ENCODE results near the gene COL4A1.

COL4A1 gene

GRCh38 chr13:110233181-110233950 lies 73.6 kb downstream of the COL4A1 start:
- no peak for DNase-seq

- DNase-seq = no peak
Observed at GRCh38 chr13:110232756-110233155, 74.2 kb downstream of the COL4A1 start.

DNA sequence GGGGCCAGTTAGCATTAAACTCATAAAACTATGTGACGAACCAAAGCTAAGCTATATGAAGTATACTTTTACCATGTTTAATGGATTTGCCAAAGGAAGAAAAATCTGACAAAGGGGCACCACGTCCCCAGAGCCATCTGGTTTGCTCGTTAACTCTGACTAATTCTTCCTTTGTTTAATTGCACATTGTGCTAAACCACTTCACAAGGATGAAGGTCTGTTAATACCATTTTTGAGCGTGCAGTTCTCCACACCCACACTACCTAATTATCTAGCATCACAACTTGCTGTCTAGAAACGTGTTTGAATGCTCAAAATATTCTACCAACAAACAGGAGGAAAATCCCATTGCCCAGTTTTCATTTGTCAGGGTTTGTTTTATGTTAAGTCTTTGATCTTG lies 74.8 kb downstream of the COL4A1 start:
- DNase-seq = no peak

GRCh38 chr13:110231348-110232047 lies 75.5 kb downstream of the COL4A1 start:
- no peak for DNase-seq

- no peak for DNase-seq
Observed at GRCh38 chr13:110230661-110231347, 76.2 kb downstream of the COL4A1 start.

DNA sequence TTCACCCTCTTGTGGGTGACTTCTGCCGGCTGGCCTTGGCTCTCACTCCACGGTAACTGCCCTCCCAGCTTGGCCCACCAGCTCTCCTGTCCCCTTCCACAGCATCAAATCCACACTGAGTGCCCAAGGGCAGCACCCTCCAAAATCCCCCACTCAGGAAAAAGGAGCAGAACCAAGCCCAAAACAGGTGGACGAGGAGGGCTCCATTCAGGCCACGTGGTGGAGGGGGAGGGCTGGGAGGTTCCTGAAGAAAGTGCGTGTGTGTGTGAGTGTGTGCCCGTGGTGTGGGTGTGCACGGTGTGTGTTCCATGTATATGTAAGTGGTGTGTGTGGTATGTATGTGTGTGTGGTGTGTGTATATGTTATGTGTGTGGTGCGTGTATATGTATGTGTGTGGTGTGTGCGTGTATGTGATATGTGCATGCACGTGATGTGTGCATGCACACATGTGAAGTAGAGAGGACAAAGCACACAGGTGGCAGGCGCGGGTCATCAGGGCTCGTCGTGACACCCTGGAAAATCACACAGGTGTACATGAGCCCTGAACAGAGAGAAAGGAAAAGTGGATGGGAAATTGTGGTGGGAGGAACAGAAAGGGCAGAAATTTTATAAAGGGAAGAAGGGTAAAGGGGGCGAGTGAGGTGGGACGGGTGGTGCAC lies 76.9 kb downstream of the COL4A1 start:
- DNase-seq = no peak

GRCh38 chr13:110228936-110229904 lies 77.7 kb downstream of the COL4A1 start:
- no peak for DNase-seq

DNA sequence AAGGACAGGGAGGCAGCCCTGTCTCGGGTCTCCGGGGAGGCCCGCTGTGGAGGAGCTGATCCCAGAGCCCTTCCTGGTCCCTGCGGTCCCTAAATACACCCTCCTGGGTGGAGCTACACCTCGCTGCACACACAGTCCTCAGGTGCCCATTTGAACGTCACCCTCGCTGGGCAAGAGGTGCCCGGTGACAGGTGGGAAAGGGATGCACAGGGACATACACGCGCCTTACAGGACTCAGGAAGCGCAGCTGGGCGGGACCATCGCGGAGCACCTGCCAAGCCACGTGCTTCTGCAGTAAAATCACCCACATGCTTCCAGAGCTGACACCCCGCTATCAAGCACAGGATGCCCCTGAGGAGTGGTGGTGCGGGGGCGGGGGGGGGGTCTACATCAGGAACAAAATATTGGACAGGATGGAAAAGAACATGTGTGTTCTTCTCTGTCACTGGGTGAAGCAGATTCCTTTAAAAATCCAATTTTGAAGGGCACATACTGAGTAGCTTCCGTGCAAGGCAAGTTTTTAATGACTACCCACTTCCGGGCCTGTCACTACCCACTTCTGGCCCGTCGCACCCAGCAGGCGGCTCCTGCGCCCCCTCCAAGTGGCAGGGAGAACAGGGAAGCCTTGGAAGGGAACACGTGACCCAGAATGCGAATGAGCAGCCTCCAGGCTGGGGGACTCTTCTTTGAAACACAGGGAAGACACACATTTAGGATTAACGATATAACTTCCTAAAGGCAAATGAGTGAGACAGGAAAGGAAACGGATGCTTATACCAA lies 78.9 kb downstream of the COL4A1 start:
- DNase-seq = no peak

- no peak for DNase-seq
Observed at GRCh38 chr13:110227416-110227815, 79.5 kb downstream of the COL4A1 start.

DNA sequence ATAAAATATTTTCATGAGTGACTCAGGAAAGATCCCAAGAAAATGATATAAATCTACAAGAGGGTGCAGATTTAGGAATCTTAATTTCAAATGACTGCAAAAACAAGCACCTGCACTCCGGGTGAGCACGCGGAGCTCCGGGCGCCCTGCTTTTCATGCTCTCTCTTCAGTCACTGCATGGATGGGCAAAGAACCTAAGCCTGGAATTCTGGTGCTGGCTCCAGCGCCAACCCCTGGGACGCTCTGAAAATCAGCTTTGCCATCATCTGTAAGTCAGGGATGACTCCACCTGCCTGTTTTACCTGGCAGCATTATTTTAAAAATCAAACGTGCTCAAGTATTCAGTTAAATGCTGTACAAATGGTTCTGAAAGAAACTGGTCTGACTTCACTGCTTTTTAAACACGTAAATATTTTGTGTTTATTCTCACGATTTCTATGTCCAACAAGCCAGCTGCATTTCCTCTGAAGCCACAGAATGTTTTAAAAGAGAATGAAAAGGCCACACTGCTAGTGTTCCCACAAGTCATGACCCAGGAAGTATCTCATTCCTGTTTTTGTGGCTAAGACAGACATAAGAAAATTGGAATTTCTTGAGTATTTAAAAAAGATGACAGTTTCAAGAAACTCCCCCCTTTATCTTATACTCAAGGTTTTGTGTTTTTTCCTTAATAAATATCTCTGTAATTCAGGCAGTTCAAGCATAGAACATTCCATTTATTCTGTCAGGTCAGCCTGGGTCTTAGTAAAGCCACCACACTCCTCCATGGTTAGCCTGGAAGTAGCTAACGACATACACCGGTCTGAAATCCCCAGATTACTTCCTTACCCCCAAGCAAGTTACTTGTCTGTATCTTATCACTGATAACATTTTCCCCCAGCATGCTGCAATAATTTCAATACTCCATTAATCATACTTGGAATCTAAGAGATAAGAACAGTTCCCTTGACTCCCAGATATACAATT lies 81.1 kb downstream of the COL4A1 start:
- no peak for DNase-seq

- no peak for DNase-seq
Observed at GRCh38 chr13:110225003-110225402, 82.0 kb downstream of the COL4A1 start.

GRCh38 chr13:110224519-110224918 lies 82.4 kb downstream of the COL4A1 start:
- DNase-seq = no peak

DNA sequence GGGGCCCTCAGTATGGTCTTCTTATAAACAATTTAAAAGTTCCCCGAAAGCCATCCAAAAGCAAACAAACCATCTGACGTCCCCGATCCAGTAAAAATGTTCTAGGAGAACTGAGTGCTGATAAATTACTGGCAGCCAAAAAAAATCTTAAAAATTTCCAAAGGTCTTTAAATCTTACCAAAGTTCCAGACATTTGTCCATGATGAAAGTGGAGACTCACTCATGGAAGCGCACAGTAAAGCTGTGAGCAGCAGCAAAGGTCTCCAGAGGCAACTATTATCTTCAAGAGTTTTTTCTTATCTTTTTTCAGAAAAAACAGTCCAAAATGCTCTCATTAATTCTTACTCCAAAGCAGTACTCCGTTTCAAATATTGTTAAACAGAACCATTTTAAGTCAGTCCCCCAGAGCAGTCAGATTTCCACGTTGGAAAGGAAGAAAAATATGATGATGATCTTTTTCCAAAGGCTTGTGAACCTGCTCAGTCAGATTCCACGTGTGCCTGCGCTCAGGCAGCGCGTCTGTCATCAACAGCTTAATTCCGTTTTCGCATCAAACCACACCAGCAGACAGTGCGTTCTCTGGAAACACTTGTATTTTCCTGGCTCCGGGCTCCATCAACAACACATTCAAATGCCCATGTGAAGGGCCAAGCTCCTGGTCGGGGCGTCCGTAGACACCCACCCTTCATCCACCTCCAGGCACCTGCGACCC lies 85.4 kb downstream of the COL4A1 start:
- DNase-seq = no peak

DNA sequence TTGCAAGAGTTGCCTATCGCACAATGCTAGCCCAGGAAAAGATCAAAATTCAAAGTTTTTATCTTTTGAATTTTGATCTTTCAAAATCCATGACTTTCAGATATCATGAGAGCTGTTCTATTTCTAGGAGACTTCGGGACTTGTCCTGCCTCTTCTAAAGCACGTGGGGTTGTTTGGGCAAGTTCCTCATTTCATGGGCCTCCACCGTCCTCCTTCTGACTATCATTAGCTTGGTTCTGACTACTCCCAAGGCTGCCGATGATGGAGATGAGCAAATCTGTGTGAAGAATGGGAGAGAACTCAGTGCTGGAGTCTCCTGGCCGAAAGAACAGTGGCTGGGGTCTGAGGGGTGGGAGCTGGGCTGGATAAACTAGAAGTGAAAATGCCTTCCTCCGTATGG lies 86.5 kb downstream of the COL4A1 start:
- no peak for DNase-seq

DNA sequence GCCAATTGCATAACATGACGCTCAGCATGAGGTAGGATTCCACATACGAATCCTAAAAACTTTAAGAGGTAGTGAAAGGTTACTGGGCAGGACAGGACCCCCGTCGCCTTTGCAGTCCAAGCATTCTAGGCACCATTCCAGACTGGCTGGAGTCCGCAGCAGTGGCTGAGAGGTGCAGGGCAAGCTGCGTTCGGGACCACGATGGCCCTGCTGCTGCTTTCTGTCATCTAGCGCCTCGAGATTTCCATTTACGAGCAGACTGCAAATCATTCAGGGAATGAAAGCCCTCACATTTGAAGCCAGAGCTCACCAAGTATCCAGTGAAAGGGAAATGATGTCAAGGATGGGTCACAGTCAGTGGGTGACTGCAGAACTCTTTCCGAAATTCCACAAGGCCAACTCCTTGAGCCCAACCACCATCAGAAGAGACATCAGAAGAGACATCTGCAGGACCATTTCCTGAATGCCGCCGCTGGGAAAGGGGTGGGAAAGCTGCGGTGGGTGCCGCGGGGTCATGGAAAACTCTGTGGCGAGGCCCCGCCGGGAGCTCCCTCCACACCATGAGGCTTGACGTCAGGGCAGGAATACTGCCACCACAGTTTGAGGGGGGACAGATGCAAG lies 88.3 kb downstream of the COL4A1 start:
- DNase-seq = no peak

- DNase-seq = no peak
Observed at GRCh38 chr13:110217811-110218210, 89.1 kb downstream of the COL4A1 start.

DNA sequence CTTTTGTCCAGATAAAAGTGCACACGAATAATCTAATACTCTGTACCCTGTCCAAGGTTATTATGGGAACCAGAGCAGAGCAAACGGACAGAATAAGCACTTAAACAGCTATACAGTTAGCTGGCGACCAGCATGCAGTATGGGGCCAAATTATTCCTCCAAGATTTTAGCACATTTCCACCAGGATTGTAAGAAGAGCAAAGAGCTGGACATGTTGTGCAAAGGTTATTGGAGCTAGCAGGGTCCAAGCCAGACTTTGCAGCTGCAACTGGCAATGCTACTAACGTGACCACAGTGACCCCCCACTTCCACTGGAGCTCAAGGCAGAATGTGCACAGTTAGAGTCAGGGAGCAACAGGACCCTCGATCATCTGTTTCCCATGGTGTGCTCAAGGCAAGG lies 89.9 kb downstream of the COL4A1 start:
- no peak for DNase-seq

DNA sequence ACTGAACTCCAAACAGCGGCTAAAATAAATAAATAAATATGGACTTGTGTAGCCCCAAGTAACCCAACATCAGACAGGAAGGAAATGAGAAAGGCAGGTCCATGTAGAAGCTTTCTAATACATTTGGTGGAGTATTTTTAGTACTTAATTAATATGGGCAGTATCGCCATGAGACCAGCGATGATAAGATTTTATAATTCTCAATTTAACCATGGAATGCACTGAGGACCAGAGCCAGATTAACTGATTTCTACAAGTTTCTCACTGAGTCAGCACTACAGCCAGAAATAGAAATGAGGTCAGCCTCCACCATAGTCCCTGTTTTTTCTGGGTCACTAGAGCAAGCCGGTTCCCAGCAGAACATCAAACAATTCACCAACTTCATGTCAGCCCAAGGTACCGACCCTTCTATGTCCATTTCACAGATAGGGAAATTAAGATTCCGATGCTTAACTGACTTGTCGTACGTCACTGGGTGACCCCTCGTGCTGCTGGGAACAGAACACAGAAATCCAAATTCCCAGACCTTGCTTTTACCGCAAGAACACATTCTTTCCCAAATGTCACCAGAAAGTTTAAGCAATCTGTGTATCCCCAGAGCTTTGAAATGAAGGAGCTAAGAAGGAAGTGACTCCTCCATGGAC lies 90.4 kb downstream of the COL4A1 start:
- DNase-seq = no peak

Measured in NCI-H2029 (cell line).